ENCODE data around the gene FRS2.

DNA sequence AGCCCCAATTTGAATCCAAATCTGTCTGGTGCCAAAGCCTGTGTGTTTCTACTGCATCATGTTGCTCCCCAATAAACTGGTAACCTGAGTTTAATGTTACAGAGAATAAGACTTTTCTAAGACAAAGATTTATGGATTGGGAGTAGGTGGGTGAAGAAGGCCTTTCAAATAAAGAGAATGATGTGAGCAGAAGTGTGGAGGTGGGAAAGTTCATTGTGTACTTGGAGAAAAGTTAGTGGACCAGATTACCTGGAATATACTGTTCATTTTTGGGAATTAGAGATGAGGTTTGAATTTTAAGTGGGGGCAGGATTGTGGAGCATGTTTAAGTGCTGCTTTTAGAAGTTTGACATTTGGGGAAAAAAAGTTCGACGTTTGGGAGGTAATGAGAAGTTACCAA, 3.1 kb downstream of the FRS2 start:
- TF ChIP-seq, protein P1, sequence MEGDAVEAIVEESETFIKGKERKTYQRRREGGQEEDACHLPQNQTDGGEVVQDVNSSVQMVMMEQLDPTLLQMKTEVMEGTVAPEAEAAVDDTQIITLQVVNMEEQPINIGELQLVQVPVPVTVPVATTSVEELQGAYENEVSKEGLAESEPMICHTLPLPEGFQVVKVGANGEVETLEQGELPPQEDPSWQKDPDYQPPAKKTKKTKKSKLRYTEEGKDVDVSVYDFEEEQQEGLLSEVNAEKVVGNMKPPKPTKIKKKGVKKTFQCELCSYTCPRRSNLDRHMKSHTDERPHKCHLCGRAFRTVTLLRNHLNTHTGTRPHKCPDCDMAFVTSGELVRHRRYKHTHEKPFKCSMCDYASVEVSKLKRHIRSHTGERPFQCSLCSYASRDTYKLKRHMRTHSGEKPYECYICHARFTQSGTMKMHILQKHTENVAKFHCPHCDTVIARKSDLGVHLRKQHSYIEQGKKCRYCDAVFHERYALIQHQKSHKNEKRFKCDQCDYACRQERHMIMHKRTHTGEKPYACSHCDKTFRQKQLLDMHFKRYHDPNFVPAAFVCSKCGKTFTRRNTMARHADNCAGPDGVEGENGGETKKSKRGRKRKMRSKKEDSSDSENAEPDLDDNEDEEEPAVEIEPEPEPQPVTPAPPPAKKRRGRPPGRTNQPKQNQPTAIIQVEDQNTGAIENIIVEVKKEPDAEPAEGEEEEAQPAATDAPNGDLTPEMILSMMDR (conservative IDR thresholded peaks at IDR 0.05): no peak
- no peak for TF ChIP-seq EZH2 (IDR thresholded peaks at IDR 0.05; ENCODE audit: low read depth)

All from PC-9 (cell line).